HG02642 (cell line): ENCODE measurements around the gene CAVIN1.
"Not testable (repeated sequence)": the region's sequence is repeated elsewhere in the genome, so short reads cannot be mapped to it uniquely, and the experiment has no call there.

Experiments used
- ATAC-seq: cut with Tn5 transposase; IDR thresholded peaks from one replicate; pipeline ENCODE4 v1.9.1; 2021; ENCODE audit warnings: mild to moderate bottlenecking; ENCODE audit not compliant: unreplicated experiment, poor library complexity

The CAVIN1 gene

DNA sequence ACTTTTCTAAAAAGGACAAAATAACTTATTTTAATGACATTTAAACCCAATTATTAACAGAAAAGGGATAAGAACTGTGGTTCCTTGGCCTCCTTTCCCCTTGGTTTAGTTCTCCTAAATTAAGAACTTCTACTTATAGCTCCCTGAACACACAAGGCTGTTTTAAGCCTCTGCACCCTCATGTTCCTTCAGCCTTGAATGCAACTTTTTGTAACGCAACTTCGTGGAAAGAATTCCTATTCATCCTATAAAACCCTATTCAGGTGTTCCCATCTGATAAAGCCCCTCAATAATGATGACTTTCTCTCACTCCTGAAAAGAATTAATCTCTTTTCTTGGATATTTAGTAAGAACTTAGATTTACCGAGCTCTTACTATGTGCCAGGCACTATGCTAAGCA lies 41.2 kb downstream of the CAVIN1 start:
- no peak for ATAC-seq

DNA sequence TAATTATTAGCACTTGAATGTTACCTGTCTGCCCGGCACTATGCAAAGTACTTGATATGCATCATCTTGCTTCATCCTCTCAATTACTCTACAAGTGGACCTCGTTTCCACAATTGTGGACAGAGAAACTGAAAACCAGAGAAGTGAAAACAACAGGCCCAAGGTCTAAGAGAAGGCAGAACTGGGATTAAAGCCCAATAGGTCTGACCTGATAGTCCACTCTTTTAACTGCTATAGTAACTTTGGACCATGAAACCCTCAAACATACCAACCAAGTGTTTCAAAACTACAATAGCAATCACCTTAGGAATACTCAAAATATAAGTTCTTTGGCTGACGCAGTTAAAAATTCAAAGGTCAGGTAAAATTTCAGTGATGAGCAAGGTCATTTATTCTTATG lies 42.1 kb downstream of the CAVIN1 start:
- ATAC-seq = no peak

DNA sequence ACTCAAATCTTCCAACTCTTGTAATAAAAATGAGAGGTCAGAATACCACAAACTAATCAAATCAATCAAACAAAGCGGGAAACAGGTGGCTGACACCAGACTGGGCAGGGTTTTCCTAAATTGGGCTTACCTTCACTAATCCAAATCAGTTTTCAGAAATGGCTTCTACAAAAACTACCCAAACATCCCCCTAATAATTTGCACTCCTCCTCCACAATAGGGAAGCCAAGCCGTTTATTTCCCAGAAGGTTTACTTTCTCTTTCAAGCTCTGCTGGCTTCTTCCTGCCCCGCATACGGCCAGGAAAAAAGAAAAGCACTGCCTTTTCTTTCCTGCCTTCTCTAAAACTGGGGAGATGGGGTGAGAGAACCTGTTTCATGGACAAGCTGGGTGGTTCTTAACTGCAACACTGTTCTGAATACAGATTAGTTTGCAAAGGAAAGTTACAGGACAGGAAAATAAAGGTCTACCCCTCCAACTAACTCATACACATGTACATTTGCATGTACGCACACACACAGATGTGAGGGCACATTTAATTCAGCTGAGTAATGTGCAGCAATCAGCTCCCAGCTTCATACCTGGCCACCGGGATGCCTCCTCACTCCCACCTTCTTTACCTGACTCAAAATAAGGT lies 44.0 kb downstream of the CAVIN1 start:
- ATAC-seq = no peak

DNA sequence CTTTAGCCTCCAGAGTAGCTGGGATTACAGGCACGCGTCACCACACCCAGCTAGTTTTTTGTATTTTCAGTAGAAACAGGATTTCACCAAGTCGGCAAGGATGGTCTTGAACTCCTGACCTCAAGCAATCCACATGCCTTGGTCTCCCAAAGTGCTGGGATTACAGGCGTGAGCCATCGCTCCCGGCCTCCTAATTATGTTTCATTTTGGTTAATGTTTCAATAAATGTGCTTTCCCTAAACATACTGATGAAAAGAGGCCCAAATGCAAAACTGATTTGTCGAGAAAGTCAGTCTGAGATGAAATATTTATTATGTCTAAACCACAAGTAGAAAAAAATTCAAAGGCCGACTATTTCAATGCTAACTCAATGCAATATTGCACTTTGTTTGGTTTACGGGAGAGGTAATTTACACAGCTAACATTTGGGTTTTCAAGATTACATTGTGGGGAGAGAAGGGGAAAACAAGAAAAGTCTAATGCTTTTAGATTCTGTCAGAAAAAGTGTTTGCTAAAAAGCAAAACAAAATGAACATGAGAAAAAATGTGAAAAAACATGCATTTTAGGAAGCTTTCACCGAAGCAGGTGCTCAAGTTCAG lies 44.6 kb downstream of the CAVIN1 start:
- no peak for ATAC-seq

DNA sequence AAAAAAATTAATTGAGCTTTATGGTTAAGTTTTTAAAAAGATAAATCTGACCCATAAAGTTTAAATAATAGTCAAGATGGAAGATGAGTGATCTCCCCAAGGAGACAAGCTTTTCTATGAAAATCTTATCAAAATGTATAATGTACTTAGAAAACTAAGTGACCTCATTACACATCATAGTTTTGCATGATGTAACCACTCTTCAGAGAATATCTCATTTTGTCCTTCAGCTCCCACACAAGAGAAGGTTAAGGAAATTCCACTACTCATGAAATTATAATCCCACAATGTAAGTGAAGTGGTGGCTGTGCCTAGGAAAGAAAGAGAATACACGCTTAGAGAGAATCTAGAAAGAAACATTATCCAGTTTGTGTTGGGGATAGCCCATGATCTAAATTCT lies 49.2 kb downstream of the CAVIN1 start:
- ATAC-seq = no peak

DNA sequence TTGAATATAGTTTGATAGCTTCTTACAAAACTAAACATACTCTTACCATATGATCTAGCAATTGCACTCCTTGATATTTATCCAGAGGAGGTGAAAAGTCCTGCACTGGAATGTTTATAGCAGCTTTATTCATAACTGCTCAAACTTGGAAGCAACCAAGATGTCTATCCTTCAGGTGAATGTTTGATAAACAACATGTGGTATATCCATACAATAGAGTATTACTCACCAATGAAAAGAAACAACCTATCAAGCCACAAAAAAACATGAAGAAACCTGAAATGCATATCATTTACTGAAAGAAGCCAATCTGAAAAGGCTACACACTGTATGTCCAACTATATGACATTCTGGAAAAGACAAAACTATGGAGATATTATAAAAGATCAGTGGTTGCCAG lies 50.9 kb downstream of the CAVIN1 start:
- ATAC-seq = no peak

DNA sequence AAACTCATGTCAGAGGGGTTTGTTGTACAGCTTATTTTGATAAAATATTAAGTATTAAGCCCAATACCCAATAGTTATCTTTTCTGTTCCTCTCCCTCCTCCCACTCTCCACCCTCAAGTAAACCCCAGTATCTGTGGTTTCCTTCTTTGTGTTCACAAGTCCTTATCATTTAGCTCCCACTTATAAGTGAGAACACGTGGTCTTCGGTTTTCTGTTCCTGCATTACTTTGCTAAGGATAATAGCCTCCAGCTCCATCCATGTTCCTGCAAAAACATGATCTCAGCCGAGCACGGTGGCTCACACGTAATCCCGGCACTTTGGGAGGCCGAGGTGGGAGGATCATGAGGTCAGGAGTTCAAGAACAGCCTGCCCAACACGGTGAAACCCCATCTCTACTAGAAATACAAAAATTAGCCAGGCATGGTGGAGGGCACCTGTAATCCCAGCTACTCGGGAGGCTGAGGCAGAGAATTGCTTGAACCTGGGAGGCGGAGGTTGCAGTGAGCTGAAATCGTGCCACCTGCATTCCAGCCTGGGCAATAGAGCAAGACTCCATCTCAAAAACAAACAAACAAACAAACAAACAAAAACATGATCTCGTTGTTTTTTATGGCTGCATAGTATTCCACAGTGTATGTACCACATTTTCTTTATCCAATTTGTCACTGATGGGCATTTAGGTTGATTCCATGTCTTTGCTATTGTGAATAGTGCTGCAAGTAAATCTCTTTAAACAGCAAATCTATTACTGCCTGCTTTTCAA lies 54.1 kb downstream of the CAVIN1 start:
- not testable (repeated sequence) for ATAC-seq

DNA sequence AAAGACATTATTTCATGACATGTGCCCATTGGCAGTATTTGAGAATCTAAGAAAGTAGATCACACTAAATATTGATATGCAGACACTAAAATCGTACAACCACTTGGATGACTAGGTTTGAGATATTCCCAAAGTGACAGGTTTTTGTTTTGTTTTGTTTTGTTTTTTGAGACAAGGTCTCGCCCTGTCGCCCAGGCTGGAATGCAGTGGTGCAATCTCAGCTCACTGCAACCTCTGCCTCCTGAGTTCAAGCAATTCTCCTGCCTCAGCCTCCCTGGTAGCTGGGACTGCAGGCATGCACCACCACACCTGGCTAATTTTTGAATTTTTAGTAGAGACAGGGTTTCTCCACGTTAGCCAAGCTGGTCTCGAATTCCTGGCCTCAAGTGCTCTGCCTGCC lies 54.7 kb downstream of the CAVIN1 start:
- not testable (repeated sequence) for ATAC-seq

DNA sequence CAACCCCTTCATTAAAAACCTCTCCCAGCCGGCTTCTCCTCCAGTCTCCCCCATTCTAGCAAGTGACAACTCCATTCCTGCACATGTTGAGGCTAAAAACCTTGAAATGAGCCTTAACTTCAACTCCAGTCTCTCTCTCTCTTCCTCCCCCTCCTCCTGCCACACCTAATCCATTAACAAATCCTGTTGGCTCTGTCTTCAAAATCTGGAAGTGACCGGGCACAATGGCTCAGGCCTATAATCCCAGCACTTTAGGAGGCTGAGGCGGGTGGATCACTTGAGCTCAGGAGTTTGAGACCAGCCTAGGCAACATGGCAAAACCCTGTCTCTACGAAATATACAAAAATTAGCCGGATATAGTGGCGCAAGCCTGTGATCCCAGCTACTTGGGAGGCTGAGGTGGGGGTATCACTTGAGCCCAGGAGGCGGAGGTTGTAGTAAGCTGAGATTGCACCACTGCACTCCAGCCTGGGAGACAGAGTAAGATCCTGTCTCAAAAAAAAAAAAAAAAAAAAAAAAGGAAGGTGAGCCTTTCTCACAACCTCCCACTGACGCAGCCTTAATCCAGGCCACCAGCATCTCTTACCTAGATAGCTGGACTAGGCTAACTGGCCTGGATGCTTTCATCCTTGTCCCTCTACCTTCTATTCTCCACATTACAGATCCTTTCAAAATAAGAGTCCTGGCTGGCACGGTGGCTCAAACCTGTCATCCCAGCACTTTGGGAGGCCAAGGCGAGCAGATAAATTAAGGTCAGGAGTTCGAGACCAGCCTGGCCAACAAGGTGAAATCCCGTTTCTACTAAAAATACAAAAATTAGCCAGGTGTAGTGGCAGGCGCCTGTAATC lies 56.7 kb downstream of the CAVIN1 start:
- ATAC-seq = not testable (repeated sequence)

DNA sequence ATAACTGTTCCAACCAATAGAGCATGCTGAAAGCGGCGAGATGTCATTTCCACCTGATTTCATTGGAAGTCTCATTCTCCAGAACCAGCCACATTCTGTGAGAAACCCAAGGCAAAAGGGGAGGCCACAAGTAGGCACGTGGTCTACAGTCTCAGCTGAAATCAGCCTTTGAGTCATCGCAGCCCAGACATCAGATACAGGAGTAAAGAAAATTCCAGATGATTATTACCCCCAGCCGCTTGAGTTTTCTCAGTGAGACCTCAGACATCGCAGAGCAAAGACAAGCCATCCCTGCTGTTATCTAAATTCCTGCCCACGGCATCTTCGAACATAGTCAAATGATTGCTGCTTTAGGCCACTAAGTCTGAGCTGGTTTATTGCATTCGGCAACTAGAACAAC lies 57.9 kb downstream of the CAVIN1 start:
- no peak for ATAC-seq

DNA sequence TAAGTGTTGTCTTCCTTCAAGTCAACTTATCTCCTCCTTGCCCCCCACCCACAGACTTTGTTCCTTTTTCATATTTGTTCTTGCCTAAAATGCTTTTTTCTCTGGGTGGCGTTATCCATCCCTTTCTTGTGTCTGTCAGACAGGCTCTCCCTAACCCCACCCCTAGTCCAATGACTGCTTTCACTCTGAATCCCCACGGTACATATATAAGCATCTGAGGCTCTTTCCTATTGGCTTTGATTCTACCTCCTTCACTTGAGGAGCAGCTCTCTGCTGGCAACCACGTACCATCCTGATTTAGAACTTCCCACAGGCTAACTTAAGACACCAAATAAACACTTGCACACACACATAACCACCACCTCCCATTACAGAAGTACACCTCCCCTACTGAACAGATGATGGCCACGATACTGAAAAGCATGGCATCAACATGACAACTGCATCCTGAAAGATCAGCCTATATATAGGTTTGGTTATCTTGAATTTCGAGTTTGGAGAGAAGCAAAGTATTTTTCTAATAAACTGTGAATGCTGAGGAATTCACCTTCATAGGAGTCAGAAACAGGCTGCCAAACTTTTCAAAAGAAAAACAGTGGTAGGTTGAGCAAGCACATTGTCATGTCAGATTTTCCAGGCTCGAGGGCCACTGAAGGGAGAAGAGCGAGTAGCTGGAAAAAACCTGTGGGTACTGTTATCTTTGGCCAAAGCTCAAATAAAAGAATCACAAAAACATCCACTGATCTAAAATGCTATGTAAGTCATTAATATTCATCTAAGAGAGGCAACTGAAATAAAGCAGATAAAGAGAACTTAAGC lies 59.1 kb downstream of the CAVIN1 start:
- ATAC-seq = no peak

DNA sequence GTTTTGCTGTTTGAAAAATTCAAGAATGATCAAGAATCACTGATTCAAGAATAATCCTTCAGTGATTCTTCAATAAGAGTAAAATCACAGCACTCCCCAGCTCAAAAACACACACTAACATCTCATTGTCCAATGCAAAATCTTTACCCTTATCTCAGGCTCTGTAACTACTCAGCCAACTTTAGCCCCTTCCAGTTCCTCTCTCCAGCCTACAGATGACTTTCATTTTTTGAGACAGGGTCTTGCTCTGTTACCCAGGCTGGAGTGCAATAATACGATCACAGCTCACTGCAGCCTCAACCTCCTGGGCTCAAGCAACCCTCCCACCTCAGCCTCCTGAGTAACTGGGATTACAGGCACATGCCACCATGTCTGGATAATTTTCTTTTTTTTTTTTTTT lies 59.8 kb downstream of the CAVIN1 start:
- no peak for ATAC-seq

DNA sequence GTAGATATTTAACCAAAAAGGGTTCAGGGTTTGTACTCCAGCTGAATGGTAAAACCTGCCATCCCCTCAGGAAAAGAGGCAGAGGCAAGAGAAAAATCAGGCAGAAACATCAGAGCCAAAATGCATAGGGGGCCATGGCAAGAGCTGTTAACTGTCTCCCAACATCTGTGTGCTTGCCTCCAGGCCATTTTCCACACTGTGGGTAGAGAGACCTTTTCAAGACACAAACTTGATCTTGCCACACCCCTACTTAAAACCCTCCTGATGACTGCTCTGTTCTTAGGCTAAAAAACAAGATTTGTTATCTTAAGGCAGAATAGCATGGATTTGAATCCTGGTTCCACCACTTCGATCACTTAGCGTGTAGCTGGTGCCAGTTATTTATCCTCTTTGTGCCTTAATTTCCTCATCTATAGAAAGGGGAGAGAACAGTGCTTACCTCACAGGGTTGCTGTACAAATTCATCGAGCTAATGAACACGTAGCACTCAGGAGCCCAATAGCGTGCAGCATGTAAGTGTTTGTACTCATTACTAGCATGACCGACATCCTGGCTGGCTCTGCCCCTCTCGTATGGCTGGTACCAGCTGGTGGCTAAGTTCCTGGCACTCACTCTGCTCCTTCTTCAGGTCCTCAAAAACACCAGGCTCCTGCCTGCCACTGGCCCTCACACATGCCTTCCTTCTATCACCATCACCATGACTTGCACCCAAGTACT lies 60.7 kb downstream of the CAVIN1 start:
- ATAC-seq = no peak

DNA sequence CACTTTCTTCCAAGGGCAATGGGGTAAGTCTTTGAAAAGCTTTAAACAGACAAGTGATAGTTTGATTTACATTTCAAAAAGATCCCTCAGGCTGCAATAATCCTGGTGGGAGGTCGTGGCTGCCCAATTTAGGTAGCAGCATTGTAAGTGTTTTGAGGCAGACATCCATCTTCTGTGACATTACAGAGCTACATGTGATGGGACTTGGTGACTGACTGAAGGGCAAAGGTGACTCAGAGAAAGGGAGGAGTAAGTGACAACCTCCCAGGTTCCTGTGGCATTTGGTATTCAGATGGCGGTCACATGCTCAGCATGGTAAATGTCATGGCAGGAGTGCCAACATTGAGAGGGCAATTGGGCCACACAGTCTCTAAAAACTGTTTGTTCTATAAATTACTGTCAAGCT lies 61.3 kb downstream of the CAVIN1 start:
- no peak for ATAC-seq

DNA sequence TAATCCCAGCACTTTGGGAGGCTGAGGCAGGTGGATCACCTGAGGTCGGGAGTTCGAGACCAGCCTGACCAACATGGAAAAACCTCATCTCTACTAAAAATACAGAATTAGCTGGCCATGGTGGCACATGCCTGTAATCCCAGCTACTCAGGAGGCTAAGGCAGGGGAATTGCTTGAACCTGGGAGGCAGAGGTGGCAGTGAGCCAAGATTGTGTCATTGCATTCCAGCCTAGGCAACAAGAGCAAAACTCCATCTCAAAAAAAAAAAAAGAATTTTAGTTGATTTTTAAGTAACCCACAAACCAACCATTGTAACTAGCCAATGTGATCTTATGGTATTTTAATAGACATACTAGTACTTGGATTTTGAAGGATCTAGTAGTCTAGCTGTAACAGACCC lies 62.7 kb downstream of the CAVIN1 start:
- not testable (repeated sequence) for ATAC-seq

DNA sequence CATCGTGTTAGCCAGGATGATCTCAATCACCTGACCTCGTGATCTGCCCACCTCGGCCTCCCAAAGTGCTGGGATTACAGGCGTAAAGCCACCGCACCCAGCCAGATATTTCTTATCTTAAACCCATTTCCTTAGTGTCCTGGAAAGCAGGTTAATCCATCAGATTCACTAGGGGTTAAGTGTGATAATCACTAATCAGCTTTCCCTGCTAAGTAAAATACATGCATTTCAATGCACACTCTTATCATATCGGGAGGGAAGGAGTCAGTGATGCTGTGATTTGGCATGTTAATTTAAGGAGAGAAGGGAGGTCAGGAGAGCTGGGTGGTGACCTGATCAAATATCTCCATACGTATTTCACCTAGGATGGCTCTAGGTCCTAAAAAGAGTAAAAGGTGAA lies 63.9 kb downstream of the CAVIN1 start:
- ATAC-seq = no peak

DNA sequence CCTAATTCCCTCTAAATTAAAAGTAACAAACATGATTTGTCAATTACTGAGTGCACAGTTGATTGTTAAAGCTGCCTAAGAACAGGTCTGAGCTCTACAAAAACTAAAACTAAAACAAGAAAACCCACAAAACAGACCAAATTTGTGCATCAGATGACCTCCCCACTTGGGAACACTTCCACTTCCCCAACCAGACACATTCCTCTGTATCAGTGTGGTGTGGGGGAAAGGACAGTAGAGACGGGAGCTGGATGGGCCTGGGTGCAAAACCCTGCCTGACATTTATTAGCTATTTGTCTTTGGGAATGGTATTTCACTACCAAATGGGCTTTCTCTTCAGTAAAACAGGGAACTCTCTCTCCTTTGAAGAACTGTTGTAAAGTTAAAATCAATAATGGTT lies 64.6 kb downstream of the CAVIN1 start:
- no peak for ATAC-seq

DNA sequence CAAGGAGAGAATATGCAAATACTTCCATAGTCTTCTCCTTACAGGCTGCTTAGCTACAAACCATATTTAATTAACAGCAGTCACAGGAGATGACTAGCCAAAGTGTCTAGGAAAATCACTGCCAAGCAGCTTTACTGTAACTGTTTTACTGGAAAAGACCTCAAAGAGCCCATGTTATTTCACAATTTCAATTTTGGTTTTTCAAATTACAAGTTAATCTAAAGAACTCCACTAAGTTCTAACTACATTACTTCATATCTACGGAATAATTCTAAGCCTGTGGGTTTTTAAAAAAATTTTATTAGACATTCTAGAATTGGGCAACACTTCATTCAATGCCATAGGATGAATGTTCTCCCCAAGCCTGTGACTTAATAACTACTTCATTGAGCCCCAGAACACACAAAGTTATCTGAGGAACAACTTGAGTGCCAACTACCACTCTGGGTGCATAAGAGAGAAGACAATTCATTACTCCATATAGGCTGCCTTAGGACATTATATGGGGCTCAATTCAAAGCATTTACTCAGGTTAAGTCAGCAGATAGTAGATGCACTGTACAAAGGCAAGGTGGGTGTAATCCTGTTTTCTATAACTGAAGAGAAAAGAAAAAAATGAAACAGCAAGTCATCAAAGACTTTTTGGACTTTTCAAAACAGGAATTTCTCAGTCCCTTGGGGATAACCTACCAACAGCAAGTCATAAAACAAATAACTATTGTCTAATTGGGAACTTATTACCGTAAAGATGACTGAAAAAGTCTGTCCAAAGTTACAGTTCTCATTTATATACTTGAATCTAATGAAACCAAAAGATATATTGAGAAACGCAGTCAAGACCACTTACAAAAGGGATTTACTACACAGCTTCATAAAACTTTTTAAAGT lies 67.9 kb downstream of the CAVIN1 start:
- no peak for ATAC-seq
